GM12892 (cell line): Measurements from ENCODE around the gene CRYL1.

Source experiments
- POLR2A ChIP-seq: IDR thresholded peaks from 2 replicates; pipeline ENCODE4 v1.6.1; 2011; ENCODE audit warnings: low read depth, low read length, control low read depth
- TAF1 ChIP-seq: IDR thresholded peaks from 2 replicates; pipeline ENCODE4 v1.6.1; 2011; ENCODE audit warnings: low read depth, mild to moderate bottlenecking, control low read depth, low read length, borderline replicate concordance

DNA sequence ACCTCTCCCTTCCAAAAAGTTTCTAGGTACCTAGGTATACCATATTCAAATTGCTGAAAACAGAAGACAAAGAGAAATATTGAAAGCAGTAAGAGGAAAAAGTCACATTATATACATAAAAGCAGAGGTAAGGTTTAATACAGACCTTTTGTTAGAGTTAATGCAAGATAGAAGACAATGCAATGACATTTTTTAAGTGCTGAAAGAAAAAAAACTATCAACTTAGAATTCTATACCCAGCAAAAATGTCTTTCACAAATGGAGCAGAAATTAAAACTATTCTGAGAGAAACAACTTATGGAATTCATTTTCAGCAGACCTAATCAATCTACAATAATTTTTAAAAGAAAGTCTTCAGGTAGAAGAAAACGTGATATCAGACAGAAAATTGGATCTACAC, 77.2 kb downstream of the CRYL1 start:
- no peak for TF ChIP-seq POLR2A
- TF ChIP-seq TAF1 = no peak
